Stimulated activated CD8-positive, alpha-beta memory T cell treated with anti-CD3 and anti-CD28 coated beads, Interleukin-15, amount 100 ng/mL, for 48 hours (primary cell): ENCODE measurements around the gene DRAM1.
"Not testable (repeated sequence)": the region's sequence is repeated elsewhere in the genome, so short reads cannot be mapped to it uniquely, and the experiment has no call there.

Experiments
- DNase-seq, 2 donors: peaks; one replicate each; pipeline ENCODE4 v3.0.0-alpha.2; 2020; ENCODE audit warnings: low read depth in 2 of 2

Gene DRAM1

GRCh38 chr12:101859664-101860607 is 17.4 kb upstream of the DRAM1 start:
- DNase-seq: no peak

- DNase-seq: not testable (repeated sequence)
These were observed 15.7 kb upstream of the DRAM1 start for GRCh38 chr12:101861688-101862087.

- DNase-seq: no peak
These were observed 15.1 kb upstream of the DRAM1 start for GRCh38 chr12:101862245-101862644.

- DNase-seq: no peak
These were observed 13.4 kb upstream of the DRAM1 start for GRCh38 chr12:101863981-101864380.

GRCh38 chr12:101866615-101867373 is 10.6 kb upstream of the DRAM1 start:
- no peak for DNase-seq

GRCh38 chr12:101867619-101868018 is 9.8 kb upstream of the DRAM1 start:
- not testable (repeated sequence) for DNase-seq

GRCh38 chr12:101870925-101871324 is 6.5 kb upstream of the DRAM1 start:
- no peak for DNase-seq

- DNase-seq: no peak
These were observed 2.2 kb upstream of the DRAM1 start for GRCh38 chr12:101875162-101875561.

GRCh38 chr12:101876322-101876860 is 989 bp upstream of the DRAM1 start:
- DNase-seq: no peak

- DNase-seq: no peak
These were observed 444 bp downstream of the DRAM1 start for GRCh38 chr12:101877806-101878242.

GRCh38 chr12:101878243-101878821 is 952 bp downstream of the DRAM1 start:
- DNase-seq: no peak

- no peak for DNase-seq
These were observed 3.4 kb downstream of the DRAM1 start for GRCh38 chr12:101880769-101881168.

- DNase-seq: no peak
These were observed 3.8 kb downstream of the DRAM1 start for GRCh38 chr12:101881228-101881627.

- no peak for DNase-seq
These were observed 6.8 kb downstream of the DRAM1 start for GRCh38 chr12:101884174-101884573.

GRCh38 chr12:101884781-101885340 is 7.5 kb downstream of the DRAM1 start:
- not testable (repeated sequence) for DNase-seq

GRCh38 chr12:101885912-101886561 is 8.7 kb downstream of the DRAM1 start:
- DNase-seq: no peak

GRCh38 chr12:101889211-101889752 is 11.9 kb downstream of the DRAM1 start:
- no peak for DNase-seq

GRCh38 chr12:101891462-101891971 is 14.1 kb downstream of the DRAM1 start:
- no peak for DNase-seq

- DNase-seq: no peak
These were observed 15.4 kb downstream of the DRAM1 start for GRCh38 chr12:101892794-101893193.

GRCh38 chr12:101901777-101902176 is 24.4 kb downstream of the DRAM1 start:
- DNase-seq: no peak

GRCh38 chr12:101902641-101903040 is 25.3 kb downstream of the DRAM1 start:
- no peak for DNase-seq
